Measurements from ENCODE around the gene IL6R. TPM values are rescaled to one million over a fixed set of nuclear protein-coding genes. Genes with fewer than 3 reads are reported as not detected.

IL6R gene
- total and polyA plus RNA-seq, 8 donors, result 1.9 to 73.9 (median 21.1) TPM

GRCh38 chr1:154429118-154429517 lies 24.0 kb downstream of the IL6R start:
- Histone ChIP-seq H3K27me3 (no peaks in the 10 kb centered on the region), H3K9me3 (no peaks in the 10 kb centered on the region), H3K36me3 (peaks cover 0 to 20% (median 14%) of the 10 kb centered on the region in 4 donors), H3K4me3 (no peak overlapping the region), H3K27ac (peak overlapping the region in 4 of 5 donors; percentile 76 to 97 (median 84)), H3K4me1 (peaks cover 75 to 99% (median 91%) of the 10 kb centered on the region in 4 donors)
- TF ChIP-seq POLR2AphosphoS5 (IDR thresholded peaks at IDR 0.05) (no peak), POLR2A (IDR thresholded peaks at IDR 0.05) (no peak), CTCF (IDR thresholded peaks at IDR 0.05) (no peak), EP300 (IDR thresholded peaks at IDR 0.05) (no peak)
- intact Hi-C loops (cut with DNase I; ENCODE audit: low total_unique reads), result no loop called here
- WGBS, 5 donors, result 74 to 95% (median 88%) methylated on average over 15 of the region's 15 CpGs
- DNase-seq, result no peak

- H3K36me3 ChIP-seq, result peaks cover 0 to 23% (median 17%) of the 10 kb centered on the region in 4 donors
- DNase-seq, result no peak
- H3K27ac ChIP-seq, result peak overlapping the region in 4 of 5 donors; percentile 9 to 97 (median 84)
- H3K9me3 ChIP-seq, result no peaks in the 10 kb centered on the region
- no peak overlapping the region for H3K4me3 ChIP-seq
- peaks cover 76 to 97% (median 89%) of the 10 kb centered on the region in 4 donors for H3K4me1 ChIP-seq
- no peaks in the 10 kb centered on the region for H3K27me3 ChIP-seq
- WGBS, 5 donors, result 69 to 78% (median 75%) methylated on average over 16 to 17 of the region's 17 CpGs
- TF ChIP-seq CTCF (IDR thresholded peaks at IDR 0.05) (no peak), EP300 (IDR thresholded peaks at IDR 0.05) (no peak), POLR2AphosphoS5 (IDR thresholded peaks at IDR 0.05) (no peak), POLR2A (IDR thresholded peaks at IDR 0.05) (no peak)
- intact Hi-C loops (cut with DNase I; ENCODE audit: low total_unique reads), result no loop called here
Observed at GRCh38 chr1:154429841-154430611, 24.9 kb downstream of the IL6R start.

- Histone ChIP-seq H3K27ac (peak overlapping the region in 4 of 5 donors; percentile 82 to 97 (median 86)), H3K9me3 (no peaks in the 10 kb centered on the region), H3K36me3 (peaks cover 0 to 31% (median 26%) of the 10 kb centered on the region in 4 donors), H3K27me3 (no peaks in the 10 kb centered on the region), H3K4me1 (peaks cover 78 to 99% (median 90%) of the 10 kb centered on the region in 4 donors), H3K4me3 (no peak overlapping the region)
- TF ChIP-seq CTCF (IDR thresholded peaks at IDR 0.05) (no peak), EP300 (IDR thresholded peaks at IDR 0.05) (no peak), POLR2A (IDR thresholded peaks at IDR 0.05) (no peak), POLR2AphosphoS5 (IDR thresholded peaks at IDR 0.05) (no peak)
- 28 to 54% (median 39%) methylated on average over 11 of the region's 11 CpGs for WGBS, 5 donors
- intact Hi-C loops (cut with DNase I; ENCODE audit: low total_unique reads), result no loop called here
- DNase-seq, result peak in 1 of 2 donors; percentile 61
Observed at GRCh38 chr1:154430903-154431302, 25.8 kb downstream of the IL6R start.

GRCh38 chr1:154431586-154432373 lies 26.6 kb downstream of the IL6R start:
- no peaks in the 10 kb centered on the region for H3K27me3 ChIP-seq
- H3K9me3 ChIP-seq, result no peaks in the 10 kb centered on the region
- H3K27ac ChIP-seq, result peak overlapping the region in 4 of 5 donors; percentile 82 to 97 (median 86)
- H3K36me3 ChIP-seq, result peaks cover 0 to 39% (median 34%) of the 10 kb centered on the region in 4 donors
- peaks cover 74 to 100% (median 89%) of the 10 kb centered on the region in 4 donors for H3K4me1 ChIP-seq
- TF ChIP-seq POLR2A (IDR thresholded peaks at IDR 0.05), result no peak
- peak; percentile 27 to 91 (median 89) for TF ChIP-seq POLR2AphosphoS5 (IDR thresholded peaks at IDR 0.05)
- TF ChIP-seq CTCF (IDR thresholded peaks at IDR 0.05), result no peak
- TF ChIP-seq EP300 (IDR thresholded peaks at IDR 0.05), result peak; percentile 72
- no peak overlapping the region for H3K4me3 ChIP-seq
- WGBS, 5 donors, result 62 to 72% (median 70%) methylated on average over 10 of the region's 10 CpGs
- no peak for DNase-seq
- intact Hi-C loops (cut with DNase I; ENCODE audit: low total_unique reads), result no loop called here
